Eye (tissue), 1 donor: ENCODE data around the gene PCBD2.
"Not testable (repeated sequence)": the region's sequence is repeated elsewhere in the genome, so short reads cannot be mapped to it uniquely, and the experiment has no call there.

Experiments
- DNase-seq: peaks from one replicate; pipeline ENCODE4 v3.0.0-alpha.2; 2015

PCBD2 gene

GRCh38 chr5:134910752-134911151, 5.8 kb downstream of the PCBD2 start:
- not testable (repeated sequence) for DNase-seq

- no peak for DNase-seq
These were observed 6.6 kb downstream of the PCBD2 start for GRCh38 chr5:134911285-134912206.

- no peak for DNase-seq
These were observed 8.3 kb downstream of the PCBD2 start for GRCh38 chr5:134913254-134913653.

- DNase-seq = no peak
These were observed 8.9 kb downstream of the PCBD2 start for GRCh38 chr5:134913795-134914194.

DNA sequence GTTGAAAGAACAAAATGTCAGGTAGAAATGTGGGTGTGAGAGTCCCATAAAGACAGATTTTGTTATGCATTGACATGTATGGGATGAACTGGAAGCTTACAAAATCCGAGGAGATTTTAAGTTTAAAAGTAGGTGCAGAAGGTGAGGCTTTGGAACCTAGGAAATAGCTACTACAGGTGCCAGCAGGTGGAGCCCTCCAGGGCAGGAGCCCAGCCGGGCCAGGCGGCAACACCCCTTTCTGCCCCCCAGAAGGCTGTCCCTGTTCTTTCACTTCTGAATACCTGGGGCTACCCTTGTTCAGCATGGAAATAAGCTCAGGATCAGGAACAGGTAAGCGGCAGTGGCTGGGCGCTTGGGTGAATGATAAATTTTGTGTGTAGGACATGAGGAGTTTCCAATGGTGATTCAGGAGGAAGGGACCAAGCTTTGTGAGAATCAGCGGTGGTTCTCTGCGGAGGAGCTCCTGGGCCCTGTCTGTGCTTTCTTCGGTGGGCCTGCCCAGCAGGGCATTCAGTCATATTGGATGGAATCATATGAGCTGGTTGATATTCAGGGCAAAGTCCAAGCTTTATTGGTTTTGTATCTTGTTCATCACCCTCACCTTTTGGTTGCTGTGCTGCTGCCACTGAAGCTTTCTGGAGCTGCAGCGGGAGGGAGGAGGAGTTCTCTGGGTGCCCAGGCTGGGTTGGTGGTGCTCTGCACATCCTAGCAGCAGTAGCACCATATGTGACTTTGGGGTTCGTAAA, 12.3 kb downstream of the PCBD2 start:
- DNase-seq = no peak

- DNase-seq = no peak
These were observed 13.9 kb downstream of the PCBD2 start for GRCh38 chr5:134918861-134919260.

- DNase-seq = no peak
These were observed 16.1 kb downstream of the PCBD2 start for GRCh38 chr5:134920848-134921575.

- DNase-seq = no peak
These were observed 27.6 kb downstream of the PCBD2 start for GRCh38 chr5:134932508-134932907.

GRCh38 chr5:134934202-134934601, 29.3 kb downstream of the PCBD2 start:
- DNase-seq = no peak

DNA sequence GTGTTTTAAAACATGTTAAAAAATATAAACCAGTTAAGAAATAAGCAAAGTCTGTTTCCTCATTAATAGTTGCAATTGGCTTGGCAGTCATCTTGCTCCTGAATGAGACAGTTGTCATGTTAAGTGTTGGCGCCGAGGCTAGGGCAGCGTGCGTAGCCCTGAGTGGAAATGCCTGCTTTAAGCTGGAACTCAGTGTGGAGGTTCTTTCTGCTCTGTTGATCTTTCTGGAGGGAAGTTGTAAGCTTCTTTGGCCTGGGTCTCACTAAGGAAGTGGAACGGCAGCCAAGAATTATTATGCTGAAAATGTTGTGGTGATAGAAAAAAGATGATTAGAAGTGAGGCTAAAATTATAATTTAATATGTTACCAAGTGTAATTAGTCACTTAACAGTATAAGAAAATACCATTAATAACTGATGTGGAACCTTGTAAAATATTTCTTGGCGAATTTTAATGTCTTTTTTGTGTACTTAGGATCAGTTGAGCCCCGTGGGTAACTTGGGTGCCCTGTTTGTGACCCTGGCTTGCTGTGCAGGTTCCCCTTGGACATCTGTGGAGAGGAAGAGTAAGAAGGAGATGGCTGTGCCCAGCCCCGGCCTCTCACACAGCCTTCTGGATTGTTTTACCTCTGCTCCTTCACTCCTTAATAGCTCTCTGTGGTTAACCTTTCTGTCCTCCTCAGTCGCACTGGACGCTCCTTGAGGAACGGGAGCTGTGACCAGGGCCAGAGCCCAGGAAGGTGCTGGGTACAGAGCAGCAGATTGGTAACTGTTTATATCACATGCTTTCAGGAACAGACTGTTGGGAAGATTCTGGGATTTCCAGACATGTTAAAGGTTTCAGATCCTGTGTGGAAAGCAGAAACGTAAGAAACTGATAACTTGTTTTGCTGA, 31.0 kb downstream of the PCBD2 start:
- no peak for DNase-seq

- DNase-seq = peak; percentile 84
These were observed 32.6 kb downstream of the PCBD2 start for GRCh38 chr5:134937526-134937925.

GRCh38 chr5:134938030-134938429, 33.1 kb downstream of the PCBD2 start:
- DNase-seq = peak; percentile 44

- no peak for DNase-seq
These were observed 34.6 kb downstream of the PCBD2 start for GRCh38 chr5:134939500-134939899.

DNA sequence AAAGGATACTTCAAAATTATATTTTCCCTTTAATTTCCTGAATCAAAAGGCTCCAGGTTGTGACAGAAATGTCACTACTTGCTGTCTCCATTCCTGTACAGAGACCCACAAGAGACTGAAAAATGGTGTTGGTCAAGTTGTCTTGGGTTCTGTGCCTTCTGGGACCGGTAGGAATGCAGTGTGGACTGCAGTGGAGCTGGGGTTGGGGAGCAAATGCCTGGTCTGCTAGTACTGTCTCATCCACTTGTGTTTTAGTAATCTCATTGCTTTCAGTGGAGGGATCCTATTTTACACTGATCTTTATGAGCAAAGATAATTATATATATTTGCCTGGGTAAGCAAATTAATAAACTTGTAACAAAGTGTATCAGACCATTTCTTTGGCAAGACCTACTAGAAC, 38.6 kb downstream of the PCBD2 start:
- DNase-seq = no peak

DNA sequence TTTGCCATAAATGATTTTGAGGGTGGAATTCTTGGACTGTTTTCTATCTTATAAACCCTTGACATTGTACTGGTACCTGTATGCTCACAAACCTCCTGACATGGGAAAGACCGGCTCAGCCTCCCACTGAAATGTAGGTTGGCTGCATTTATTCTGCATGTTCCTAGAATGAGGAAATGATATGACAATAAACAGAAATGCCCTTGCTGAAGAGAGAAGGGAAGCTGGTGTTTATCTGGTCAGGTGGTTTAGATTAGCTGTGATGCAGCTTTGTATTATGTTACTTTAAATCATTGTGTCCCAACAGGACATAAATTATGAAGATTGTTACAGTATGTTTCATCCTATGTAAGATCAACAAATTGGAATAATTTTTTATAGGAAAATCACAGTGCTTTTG, 39.7 kb downstream of the PCBD2 start:
- DNase-seq = no peak

- DNase-seq = no peak
These were observed 40.1 kb downstream of the PCBD2 start for GRCh38 chr5:134945041-134945440.

GRCh38 chr5:134948911-134949310, 44.0 kb downstream of the PCBD2 start:
- DNase-seq = no peak

DNA sequence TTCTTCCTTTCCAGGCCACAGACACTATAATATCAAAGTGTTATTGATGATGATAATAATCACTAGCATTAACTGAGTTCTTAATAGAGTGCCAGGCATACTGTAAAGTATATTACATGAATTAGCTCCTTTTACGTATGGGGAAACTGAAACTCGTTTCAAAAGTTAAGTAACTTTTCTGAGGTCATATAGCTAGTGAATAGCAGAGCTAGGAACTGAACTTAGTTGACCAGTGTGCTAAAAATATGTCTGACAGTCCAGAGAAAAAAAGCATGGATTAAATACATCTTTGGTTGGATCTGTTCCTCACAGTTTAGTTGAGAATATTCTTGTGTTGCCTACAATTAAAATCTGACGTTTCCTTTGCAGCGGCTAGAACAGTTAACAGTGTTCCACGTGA, 44.4 kb downstream of the PCBD2 start:
- no peak for DNase-seq

DNA sequence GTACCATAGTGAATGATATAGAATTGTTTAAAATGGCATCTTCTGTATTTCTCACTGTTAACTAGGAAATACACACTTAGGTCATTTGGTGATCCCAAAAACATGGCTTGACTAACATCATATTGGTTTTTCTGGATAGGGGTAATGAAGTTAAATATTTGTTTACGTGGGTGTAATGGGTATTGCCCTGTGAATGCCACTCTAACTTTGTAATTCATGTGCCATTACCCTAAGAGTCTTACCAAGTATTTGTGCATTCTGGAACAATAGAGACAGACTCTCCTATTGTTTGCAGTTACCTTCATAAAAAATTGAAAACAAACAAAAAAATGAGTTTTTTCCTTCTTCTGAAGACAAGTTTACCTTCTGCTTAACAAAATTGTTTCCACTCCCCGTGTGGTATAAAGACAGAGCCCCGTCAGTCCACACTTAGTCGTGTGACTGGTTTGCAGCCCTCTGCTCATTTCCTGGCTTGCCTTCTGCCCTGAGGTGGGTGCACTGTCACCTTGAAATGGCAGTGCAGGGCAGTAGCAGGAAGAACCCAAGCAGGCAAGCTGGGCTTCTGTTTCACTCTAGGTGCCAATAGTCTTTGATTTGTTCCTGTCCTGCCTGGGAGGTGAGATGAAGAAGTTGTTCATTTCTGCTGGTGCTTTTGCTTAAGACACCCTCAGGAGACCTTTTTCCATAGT, 53.1 kb downstream of the PCBD2 start:
- DNase-seq = no peak

GRCh38 chr5:134958755-134959154, 53.8 kb downstream of the PCBD2 start:
- no peak for DNase-seq

DNA sequence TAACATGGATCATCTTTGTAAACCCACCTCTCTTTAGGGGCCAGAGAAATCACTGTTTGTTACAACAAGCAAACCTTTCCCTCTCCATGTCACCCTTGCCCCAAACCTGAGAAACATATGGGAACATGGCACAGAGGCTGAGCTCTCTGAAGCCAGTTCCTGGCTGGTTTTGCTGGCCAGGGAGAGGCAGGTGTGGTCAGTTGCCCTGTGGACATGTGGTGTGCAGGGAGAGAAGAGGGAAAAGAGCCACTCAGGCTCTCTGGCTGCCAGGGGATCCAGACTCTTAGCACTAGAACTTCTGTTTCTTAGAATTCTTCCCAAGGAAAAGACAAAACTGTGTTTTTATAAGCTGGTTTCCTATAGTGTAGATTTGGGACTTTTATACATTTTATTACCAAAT, 58.2 kb downstream of the PCBD2 start:
- no peak for DNase-seq
